Stromal cell of bone marrow (primary cell): ENCODE results near the gene ZEB1.
"Not testable (repeated sequence)": the region's sequence is repeated elsewhere in the genome, so short reads cannot be mapped to it uniquely, and the experiment has no call there.

Source experiments
- DNase-seq: peaks from one replicate; pipeline ENCODE4 v3.0.0-alpha.2; 2012; ENCODE audit warnings: low read depth

Gene ZEB1

DNA sequence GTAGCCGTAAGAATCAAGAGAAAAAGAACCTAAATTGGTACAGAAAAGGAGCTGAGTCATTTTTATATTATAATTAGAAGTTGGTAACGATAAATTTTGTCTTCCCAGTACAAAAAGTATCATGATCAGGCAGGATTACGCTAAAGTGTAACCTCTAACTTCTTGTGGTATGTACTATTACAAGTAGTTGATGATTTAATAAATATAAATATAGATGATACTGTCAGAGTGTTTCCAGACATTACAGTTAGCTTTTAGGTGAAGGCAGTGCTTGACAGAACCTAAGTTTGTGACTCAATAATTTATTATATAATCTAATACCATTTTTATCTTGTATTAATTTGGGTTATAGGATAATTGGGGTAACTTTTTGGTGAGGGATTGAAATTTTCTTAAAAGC lies 53.4 kb downstream of the ZEB1 start:
- no peak for DNase-seq

DNA sequence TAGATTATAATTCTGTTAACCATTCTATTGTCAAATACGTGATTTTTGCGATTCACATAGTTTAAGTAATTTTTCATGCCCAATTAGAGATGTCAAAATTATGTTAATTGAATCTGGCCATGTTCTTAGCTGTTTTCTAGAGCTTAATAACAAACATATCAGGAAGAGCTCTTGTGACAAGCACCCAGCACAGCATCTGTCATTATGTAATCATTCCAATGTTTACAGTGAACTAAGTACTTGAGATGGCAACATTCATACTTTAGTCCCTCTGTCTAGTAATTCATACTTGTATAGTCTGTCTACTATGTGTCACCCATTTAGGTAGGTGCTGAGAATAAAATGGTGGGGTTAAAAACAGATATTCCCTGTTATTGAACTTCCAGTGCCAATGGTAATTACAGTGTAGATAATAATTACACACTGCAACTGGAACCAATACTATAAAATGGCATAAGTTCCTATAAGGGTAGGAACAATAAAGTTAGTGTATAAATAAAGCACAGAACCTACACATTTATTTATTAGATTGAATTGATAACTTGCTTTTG lies 55.2 kb downstream of the ZEB1 start:
- no peak for DNase-seq

GRCh38 chr10:31381171-31381570 lies 62.2 kb downstream of the ZEB1 start:
- DNase-seq: no peak

- peak; percentile 39 for DNase-seq
Measured at GRCh38 chr10:31381766-31382316, 62.8 kb downstream of the ZEB1 start.

- DNase-seq: no peak
Measured at GRCh38 chr10:31383810-31384588, 65.0 kb downstream of the ZEB1 start.

GRCh38 chr10:31384589-31384949 lies 65.6 kb downstream of the ZEB1 start:
- peak; percentile 20 for DNase-seq

DNA sequence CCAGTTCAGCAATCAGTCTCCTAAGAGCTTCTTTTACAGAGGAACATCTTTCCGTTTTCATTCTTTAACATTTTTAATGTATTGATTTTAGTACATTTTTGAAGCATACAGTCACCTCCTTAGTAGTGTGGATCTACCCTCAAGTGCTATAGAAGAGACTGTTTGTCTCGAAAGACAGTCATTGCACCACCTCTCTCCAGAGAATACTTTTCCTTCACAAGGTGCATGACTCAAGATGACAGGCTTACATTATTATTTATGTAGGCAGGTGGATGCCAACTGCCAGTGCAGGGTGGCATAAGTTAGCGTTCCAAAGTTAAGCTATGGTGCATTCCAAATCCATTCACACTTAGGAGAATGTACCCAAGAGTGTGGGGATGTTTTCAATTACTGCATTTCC lies 71.8 kb downstream of the ZEB1 start:
- DNase-seq: no peak

DNA sequence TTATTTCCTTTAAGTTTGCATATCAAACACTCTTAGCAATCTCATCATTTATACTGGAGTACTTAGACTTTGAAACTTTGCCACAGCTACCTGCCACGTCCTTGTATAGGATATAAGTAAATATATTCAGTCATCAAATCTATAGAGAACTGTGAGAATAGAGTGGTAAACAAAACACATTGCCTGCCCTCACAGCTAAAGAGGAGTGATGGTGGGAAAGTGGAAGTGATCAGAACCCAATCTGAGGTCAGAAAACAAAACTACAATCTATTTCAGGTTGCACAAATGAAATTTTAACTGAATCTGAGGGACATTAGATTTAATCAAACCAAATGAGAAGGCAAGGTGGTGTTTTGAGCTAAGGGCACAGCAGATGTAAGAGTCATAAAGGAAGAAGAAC lies 74.8 kb downstream of the ZEB1 start:
- no peak for DNase-seq

DNA sequence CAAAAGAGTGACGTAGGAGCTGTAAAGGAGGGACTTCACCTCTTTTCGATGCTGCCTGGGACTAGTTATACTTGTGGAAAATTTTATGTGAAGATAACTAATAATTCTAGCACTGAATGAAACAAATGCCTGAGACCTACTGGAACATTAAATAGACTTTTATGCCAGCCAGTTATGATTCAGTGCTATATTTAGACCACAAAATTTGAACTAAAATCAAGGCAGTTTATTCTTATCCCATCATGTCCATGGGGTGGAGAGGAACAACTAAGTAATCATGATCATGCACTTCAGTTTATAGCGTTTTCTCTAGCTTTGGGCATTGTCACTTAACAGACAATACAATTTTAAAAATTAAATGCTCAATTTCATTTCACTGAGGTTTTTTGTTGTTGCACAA lies 76.7 kb downstream of the ZEB1 start:
- peak; percentile 45 for DNase-seq

DNA sequence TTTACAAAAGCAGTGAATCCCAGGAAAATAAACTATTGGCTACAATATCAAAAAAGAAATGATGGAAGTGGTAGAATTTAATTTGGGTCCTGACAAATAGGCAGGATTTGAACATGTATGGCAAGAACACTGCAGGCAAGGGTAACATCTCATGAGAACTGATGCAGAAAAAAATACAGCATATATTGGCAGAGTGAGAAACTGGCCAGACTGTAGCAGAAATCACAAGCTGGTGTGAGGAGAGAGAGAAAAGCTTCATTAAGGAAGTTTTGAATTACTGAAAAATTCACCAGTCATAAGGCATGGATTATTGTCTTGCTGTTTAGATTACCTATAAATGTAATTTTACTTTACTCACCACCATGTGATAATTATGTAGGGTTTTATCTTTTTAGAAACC lies 77.4 kb downstream of the ZEB1 start:
- no peak for DNase-seq

DNA sequence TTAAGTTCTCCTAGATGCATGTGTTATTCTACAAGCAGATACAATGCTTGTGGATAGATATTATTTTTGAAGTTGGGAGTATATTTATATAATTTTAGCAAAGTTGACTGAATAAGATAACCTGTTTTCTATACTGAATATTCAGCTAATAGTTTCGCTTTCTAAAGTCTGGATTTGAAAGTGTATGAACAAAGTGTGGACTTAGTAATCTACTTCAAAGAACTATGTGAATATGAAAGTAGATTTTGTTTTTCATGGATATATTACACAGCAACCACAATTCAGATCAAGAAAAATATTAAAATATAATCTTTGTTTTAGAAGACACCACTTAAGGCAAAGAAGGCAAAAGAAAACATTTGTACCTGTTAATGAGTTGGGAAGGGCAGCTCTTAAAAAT lies 78.8 kb downstream of the ZEB1 start:
- DNase-seq: no peak

GRCh38 chr10:31399171-31399570 lies 80.2 kb downstream of the ZEB1 start:
- no peak for DNase-seq

- DNase-seq: peak; percentile 12
Measured at GRCh38 chr10:31399631-31400030, 80.6 kb downstream of the ZEB1 start.

DNA sequence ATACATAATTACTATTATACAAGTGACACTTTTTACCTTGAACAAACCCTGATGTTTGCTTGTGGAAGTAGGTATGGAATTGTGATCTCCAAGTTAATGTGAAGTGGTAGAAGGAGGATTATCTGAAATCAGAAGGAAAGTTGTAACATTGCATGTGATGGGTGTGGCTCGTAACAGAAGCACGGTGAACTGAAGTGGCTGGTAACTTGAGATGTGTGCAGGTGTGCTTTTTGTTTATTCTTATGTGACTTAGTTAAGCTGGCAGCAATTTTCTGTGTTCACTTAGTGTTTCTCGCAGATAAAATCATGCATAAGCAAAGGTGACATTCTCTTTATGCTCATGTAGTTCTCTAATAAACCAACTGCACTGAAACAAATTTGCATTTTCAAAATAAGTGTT lies 82.3 kb downstream of the ZEB1 start:
- DNase-seq: no peak

DNA sequence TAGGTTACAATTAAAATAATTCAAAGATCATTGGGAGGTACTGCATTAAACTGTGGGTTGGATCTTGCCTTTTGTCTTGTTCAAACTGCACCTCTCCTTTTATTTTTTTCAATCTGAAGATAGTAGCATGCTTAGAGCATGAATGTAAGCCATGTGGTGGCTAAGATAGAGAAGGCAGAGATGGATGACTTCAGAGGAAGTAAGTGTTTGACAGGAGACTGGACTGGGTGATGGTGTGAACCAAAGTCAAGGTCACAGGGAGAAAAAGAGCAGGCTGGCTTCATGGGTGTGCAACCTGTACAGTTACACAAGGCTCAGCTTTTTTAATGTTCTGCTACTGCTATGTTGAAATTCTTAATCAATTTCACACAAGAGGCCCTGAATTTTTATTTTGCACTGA lies 85.6 kb downstream of the ZEB1 start:
- no peak for DNase-seq

GRCh38 chr10:31405829-31406228 lies 86.8 kb downstream of the ZEB1 start:
- DNase-seq: not testable (repeated sequence)

DNA sequence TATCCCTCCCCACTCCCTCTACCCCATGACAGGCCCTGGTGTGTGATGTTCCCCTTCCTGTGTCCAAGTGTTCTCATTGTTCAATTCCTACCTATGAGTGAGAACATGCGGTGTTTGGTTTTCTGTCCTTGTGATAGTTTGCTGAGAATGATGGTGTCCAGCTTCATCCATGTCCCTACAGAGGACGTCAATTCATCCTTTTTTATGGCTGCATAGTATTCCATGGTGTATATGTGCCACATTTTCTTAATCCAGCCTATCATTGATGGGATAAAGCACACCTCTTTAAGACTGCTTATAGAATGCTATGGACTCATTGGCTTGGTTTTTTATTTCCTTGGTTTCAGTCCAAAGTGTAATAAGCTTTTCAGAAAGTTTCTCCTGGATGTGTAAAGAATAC lies 93.4 kb downstream of the ZEB1 start:
- DNase-seq: not testable (repeated sequence)

DNA sequence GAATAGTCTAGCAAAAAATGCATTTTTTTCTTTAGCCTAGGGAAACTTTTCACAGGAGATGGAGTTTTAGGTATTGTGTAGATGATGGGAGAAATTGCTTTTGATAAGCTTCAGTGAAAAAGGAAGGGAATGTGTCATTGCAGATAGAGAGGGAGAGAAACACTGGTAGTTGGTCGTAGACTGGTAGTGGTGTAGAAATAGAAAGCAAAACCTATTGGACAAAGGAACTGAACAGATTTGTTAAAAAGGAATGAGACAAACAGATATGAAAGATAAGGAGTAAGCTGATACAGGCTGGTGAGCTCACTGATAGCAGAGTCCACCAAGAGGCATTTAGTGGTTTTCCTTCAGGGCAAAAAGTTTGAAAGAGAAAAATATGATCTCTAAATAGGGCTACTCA lies 94.3 kb downstream of the ZEB1 start:
- no peak for DNase-seq

GRCh38 chr10:31418481-31418880 lies 99.5 kb downstream of the ZEB1 start:
- DNase-seq: no peak

GRCh38 chr10:31419394-31420063 lies 100.5 kb downstream of the ZEB1 start:
- peak; percentile 18 for DNase-seq

DNA sequence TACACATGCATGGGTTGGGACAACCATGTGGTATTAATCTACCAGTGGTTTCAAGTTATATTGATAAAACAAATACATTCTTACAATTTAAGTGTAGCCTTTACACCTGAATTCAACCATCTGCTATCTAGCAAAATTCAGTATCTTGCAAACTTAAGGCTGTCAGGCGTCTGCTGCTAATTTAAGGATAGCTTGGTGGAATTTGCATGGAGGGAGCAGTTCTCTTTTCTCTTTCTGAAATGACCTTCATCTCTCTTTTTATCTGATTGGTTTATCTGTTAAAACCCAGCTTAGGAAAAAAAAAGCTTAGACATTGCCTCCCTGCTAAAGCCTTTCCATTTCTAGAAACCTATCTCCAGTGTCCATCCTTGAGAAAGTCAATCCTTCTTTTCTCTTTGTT lies 102.3 kb downstream of the ZEB1 start:
- no peak for DNase-seq

DNA sequence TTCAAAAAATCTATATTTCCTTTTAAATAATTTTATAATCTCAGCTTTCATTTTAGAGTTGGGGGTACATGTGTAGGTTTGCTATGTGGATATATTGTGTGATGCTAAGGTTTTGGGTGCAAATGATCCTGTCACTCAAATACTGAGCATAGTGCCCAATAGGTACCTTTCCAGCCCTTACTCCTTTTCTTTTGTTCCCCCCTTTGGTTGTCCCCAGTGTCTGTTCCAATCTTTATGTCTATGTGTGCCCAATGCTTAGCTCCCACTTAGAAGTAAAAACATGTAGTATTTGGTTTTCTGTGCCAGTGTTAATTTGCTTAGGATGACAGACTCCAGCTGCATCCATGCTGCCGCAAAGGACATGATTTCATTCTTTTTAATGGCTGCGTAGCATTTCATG lies 103.6 kb downstream of the ZEB1 start:
- no peak for DNase-seq

DNA sequence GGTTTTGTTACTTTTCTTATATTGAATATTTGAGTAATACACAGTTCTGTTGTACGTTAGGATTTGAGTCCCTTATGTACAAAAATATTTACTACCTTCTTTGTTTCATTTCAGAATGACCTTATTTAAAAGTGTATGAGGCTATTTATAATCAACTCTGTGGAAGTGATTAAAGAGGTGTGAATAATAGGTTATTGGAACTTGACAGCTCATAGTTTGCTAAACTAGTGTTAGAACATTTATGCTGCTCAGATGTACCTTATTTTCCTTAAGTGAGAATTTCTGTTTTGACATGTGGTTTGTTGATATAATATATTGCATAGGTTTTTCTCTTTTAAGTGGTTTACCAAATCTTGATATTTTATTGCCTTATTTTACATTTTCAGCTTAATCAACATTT lies 105.5 kb downstream of the ZEB1 start:
- no peak for DNase-seq
